Right lobe of liver (tissue), 4 donors: Measurements from ENCODE around the gene RGSL1.

ENCODE experiments used
- POLR2A ChIP-seq: fragments of 450-650 bp; IDR thresholded peaks from one replicate; pipeline ENCODE4 v1.6.1; 2017; ENCODE audit warnings: antibody characterized with exemption, mild to moderate bottlenecking
- TF ChIP-seq, protein P1 (sequence below), 4 donors: fragments of 200-600 bp in 3 of 4; fragments of 450-650 bp in 1 of 4; IDR thresholded peaks; one replicate each; pipeline versions ENCODE4 v1.5.1 to v1.8.0; 2016 to 2022; ENCODE audit warnings: antibody characterized with exemption in 4 of 4, mild to moderate bottlenecking in 2 of 4
- donor health status: DM: no; HTN: no; CAD: no.
- donor health status: DM: no; HTN: no; CAD: no.
- donor health status: DM: no; HTN: yes; CAD: no.

DNA sequence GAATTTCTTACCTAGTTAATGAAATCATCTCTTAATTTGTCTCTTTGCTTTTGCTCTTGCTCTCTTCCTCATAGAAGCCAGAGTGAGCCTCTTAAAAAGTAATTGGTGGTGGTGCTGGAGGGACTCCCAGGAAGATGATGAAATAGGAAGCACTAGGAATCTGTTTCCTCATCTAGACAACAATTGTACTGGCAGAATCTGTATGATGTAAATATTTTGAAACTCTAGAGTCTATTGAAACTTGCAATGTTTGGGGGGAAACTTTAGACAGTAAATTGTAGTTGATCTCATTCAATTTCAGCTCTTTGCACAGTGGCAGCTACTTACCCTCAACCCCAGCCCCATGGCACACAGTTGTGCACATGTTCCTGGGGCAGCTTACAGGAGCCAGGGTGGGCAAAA lies 10.6 kb downstream of the RGSL1 start:
- TF ChIP-seq, protein P1, sequence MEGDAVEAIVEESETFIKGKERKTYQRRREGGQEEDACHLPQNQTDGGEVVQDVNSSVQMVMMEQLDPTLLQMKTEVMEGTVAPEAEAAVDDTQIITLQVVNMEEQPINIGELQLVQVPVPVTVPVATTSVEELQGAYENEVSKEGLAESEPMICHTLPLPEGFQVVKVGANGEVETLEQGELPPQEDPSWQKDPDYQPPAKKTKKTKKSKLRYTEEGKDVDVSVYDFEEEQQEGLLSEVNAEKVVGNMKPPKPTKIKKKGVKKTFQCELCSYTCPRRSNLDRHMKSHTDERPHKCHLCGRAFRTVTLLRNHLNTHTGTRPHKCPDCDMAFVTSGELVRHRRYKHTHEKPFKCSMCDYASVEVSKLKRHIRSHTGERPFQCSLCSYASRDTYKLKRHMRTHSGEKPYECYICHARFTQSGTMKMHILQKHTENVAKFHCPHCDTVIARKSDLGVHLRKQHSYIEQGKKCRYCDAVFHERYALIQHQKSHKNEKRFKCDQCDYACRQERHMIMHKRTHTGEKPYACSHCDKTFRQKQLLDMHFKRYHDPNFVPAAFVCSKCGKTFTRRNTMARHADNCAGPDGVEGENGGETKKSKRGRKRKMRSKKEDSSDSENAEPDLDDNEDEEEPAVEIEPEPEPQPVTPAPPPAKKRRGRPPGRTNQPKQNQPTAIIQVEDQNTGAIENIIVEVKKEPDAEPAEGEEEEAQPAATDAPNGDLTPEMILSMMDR (IDR thresholded peaks at IDR 0.05): no peak
- no peak for TF ChIP-seq POLR2A
